Stimulated activated CD4-positive, alpha-beta T cell treated with anti-CD3 and anti-CD28 coated beads, Interleukin-12 subunit alpha, Interleukin-12 subunit beta, amount 100 ng/mL, for 48 hours (primary cell): ENCODE results near the gene MROH7.

Experiments
- DNase-seq, 3 donors: peaks; one replicate each; pipeline ENCODE4 v3.0.0-alpha.2; 2020; ENCODE audit warnings: low read depth in 2 of 3, low spot score in 1 of 3

Gene MROH7

GRCh38 chr1:54640863-54641836 lies at the start of gene MROH7:
Gene MROH7, plus strand, starts transcription at chr1:54641786. Its CDS starts 11,141 bp downstream, at chr1:54652927.
- no peak for DNase-seq

GRCh38 chr1:54593571-54594160 lies 47.9 kb upstream of the MROH7 start:
- no peak for DNase-seq

- no peak for DNase-seq
These were observed 47.1 kb upstream of the MROH7 start for GRCh38 chr1:54594463-54594862.

GRCh38 chr1:54595956-54596498 lies 45.6 kb upstream of the MROH7 start:
- no peak for DNase-seq

- no peak for DNase-seq
These were observed 44.8 kb upstream of the MROH7 start for GRCh38 chr1:54596756-54597155.

- no peak for DNase-seq
These were observed 44.0 kb upstream of the MROH7 start for GRCh38 chr1:54597455-54598030.

- no peak for DNase-seq
These were observed 42.3 kb upstream of the MROH7 start for GRCh38 chr1:54599211-54599823.

GRCh38 chr1:54600947-54601721 lies 40.5 kb upstream of the MROH7 start:
- no peak for DNase-seq

GRCh38 chr1:54601730-54602129 lies 39.9 kb upstream of the MROH7 start:
- no peak for DNase-seq

GRCh38 chr1:54602554-54602953 lies 39.0 kb upstream of the MROH7 start:
- no peak for DNase-seq

GRCh38 chr1:54603241-54603640 lies 38.3 kb upstream of the MROH7 start:
- no peak for DNase-seq

- DNase-seq = no peak
These were observed 37.5 kb upstream of the MROH7 start for GRCh38 chr1:54604051-54604450.

GRCh38 chr1:54604572-54605370 lies 36.8 kb upstream of the MROH7 start:
- DNase-seq = no peak

GRCh38 chr1:54606096-54606989 lies 35.2 kb upstream of the MROH7 start:
- DNase-seq = no peak

GRCh38 chr1:54606990-54607325 lies 34.6 kb upstream of the MROH7 start:
- DNase-seq = no peak

- no peak for DNase-seq
These were observed 33.6 kb upstream of the MROH7 start for GRCh38 chr1:54607821-54608565.

- no peak for DNase-seq
These were observed 32.9 kb upstream of the MROH7 start for GRCh38 chr1:54608566-54609230.
